Measurements from ENCODE around the gene PHAX.
"Not testable (repeated sequence)": the region's sequence is repeated elsewhere in the genome, so short reads cannot be mapped to it uniquely, and the experiment has no call there.

PHAX gene

GRCh38 chr5:126656401-126657007 is 55.8 kb downstream of the PHAX start:
- DNase-seq (ENCODE audit: low read depth) = no peak

- DNase-seq (ENCODE audit: low read depth) = no peak
Measured at GRCh38 chr5:126658561-126658960, 57.8 kb downstream of the PHAX start.

GRCh38 chr5:126659805-126660482 is 59.2 kb downstream of the PHAX start:
- no peak for DNase-seq (ENCODE audit: low read depth)

- no peak for DNase-seq (ENCODE audit: low read depth)
Measured at GRCh38 chr5:126664586-126664985, 63.8 kb downstream of the PHAX start.

- not testable (repeated sequence) for DNase-seq (ENCODE audit: low read depth)
Measured at GRCh38 chr5:126670109-126670508, 69.4 kb downstream of the PHAX start.

- not testable (repeated sequence) for DNase-seq (ENCODE audit: low read depth)
Measured at GRCh38 chr5:126671681-126672080, 70.9 kb downstream of the PHAX start.

GRCh38 chr5:126673477-126673876 is 72.7 kb downstream of the PHAX start:
- DNase-seq (ENCODE audit: low read depth) = no peak

GRCh38 chr5:126674145-126674544 is 73.4 kb downstream of the PHAX start:
- no peak for DNase-seq (ENCODE audit: low read depth)

- no peak for DNase-seq (ENCODE audit: low read depth)
Measured at GRCh38 chr5:126675338-126675737, 74.6 kb downstream of the PHAX start.

- peak; percentile 68 for DNase-seq (ENCODE audit: low read depth)
Measured at GRCh38 chr5:126676195-126676624, 75.5 kb downstream of the PHAX start.
